Daoy (cell line): ENCODE measurements around the gene RNH1. TPM values are rescaled to one million over a fixed set of nuclear protein-coding genes. Genes with fewer than 3 reads are reported as not detected.

Source experiments
- total RNA-seq: library from RNA; depleted of rRNA; stranded (reverse); fragments of >200 nt; shearing (Covaris generic); gene quantifications from 2 replicates; pipeline ENCODE4 v1.2.3, GENCODE V29; 2014; rRNA removed

The RNH1 gene
- total RNA-seq, 1 experiment from 2014 or later: 165 TPM

Other genes starting within 250 kb of the RNH1 start
- not detected in 2 replicates for gene NLRP6, start 228.8 kb downstream of the RNH1 start, total RNA-seq
- gene PGGHG, start 218.1 kb downstream of the RNH1 start, total RNA-seq: 0.42 and 1.4 TPM in 2 replicates
- not detected in 2 replicates for gene IFITM5, start 207.7 kb downstream of the RNH1 start, total RNA-seq
- gene IFITM2, start 199.4 kb downstream of the RNH1 start, total RNA-seq: 1.2 and 6.1 TPM in 2 replicates
- gene IFITM1, start 193.2 kb downstream of the RNH1 start, total RNA-seq: 1.2 TPM in 2 replicates
- gene IFITM3, start 186.4 kb downstream of the RNH1 start, total RNA-seq: 16.9 and 22.8 TPM in 2 replicates
- 3.0 and 4.9 TPM in 2 replicates for gene B4GALNT4, start 137.7 kb downstream of the RNH1 start, total RNA-seq
- gene PKP3, start 113.0 kb downstream of the RNH1 start, total RNA-seq: 7.3 and 22.9 TPM in 2 replicates
- 10.5 and 25.8 TPM in 2 replicates for gene SIGIRR, start 92.2 kb downstream of the RNH1 start, total RNA-seq
- gene ANO9, start 65.2 kb downstream of the RNH1 start, total RNA-seq: 0.17 TPM in 1 of 2 replicates, not detected in the other
- gene PTDSS2, start 57.0 kb downstream of the RNH1 start, total RNA-seq: 16.2 and 24.4 TPM in 2 replicates
- gene HRAS, start 28.3 kb upstream of the RNH1 start, total RNA-seq: 67.4 and 75.8 TPM in 2 replicates
- gene LRRC56, start 30.3 kb upstream of the RNH1 start, total RNA-seq: 0.11 and 0.60 TPM in 2 replicates
- 0.23 and 0.54 TPM in 2 replicates for gene LMNTD2, start 53.5 kb upstream of the RNH1 start, total RNA-seq
- 19.8 and 25.2 TPM in 2 replicates for gene RASSF7, start 53.7 kb upstream of the RNH1 start, total RNA-seq
- gene PHRF1, start 69.2 kb upstream of the RNH1 start, total RNA-seq: 22.0 and 29.2 TPM in 2 replicates
- gene IRF7, start 108.7 kb upstream of the RNH1 start, total RNA-seq: 6.7 and 14.5 TPM in 2 replicates
- not detected in 2 replicates for gene CDHR5, start 117.7 kb upstream of the RNH1 start, total RNA-seq
- gene SCT, start 119.9 kb upstream of the RNH1 start, total RNA-seq: not detected in 2 replicates
- gene DRD4, start 130.0 kb upstream of the RNH1 start, total RNA-seq: not detected in 2 replicates
- 21.7 and 25.5 TPM in 2 replicates for gene DEAF1, start 188.0 kb upstream of the RNH1 start, total RNA-seq
- gene TMEM80, start 188.6 kb upstream of the RNH1 start, total RNA-seq: 7.5 and 15.8 TPM in 2 replicates
- 1.8 and 5.4 TPM in 2 replicates for gene EPS8L2, start 199.0 kb upstream of the RNH1 start, total RNA-seq
- 319 and 455 TPM in 2 replicates for gene TALDO1, start 240.2 kb upstream of the RNH1 start, total RNA-seq